ENCODE results near the gene SPPL2A.

DNA sequence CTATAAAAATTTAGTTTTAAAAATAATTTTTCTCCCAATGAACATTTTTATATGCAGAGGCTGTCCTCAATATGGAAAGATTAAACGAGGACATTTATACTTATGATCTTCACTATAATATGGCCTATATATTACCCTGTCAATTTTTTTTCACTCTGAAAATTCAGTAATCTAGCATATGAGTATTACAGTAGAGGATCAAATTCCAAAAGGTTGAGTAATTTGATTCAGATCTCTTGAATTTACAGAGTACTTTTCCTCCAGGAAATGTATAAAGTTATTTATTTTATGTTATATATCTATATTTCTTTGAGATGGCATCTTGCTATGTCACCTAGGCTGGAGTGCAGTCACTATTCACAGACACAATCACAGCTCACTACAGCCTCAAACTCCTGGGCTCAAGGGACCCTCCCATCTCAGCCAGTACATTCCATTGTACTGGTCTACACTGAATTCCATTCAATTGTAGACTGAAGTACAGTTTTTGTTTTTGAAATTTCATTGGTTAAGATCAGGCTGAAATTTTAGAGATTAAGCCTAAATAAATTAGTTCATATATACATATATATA lies 62.7 kb downstream of the SPPL2A start:
- TF ChIP-seq POLR2A (IDR thresholded peaks at IDR 0.05) = no peak
- TF ChIP-seq, protein P1, sequence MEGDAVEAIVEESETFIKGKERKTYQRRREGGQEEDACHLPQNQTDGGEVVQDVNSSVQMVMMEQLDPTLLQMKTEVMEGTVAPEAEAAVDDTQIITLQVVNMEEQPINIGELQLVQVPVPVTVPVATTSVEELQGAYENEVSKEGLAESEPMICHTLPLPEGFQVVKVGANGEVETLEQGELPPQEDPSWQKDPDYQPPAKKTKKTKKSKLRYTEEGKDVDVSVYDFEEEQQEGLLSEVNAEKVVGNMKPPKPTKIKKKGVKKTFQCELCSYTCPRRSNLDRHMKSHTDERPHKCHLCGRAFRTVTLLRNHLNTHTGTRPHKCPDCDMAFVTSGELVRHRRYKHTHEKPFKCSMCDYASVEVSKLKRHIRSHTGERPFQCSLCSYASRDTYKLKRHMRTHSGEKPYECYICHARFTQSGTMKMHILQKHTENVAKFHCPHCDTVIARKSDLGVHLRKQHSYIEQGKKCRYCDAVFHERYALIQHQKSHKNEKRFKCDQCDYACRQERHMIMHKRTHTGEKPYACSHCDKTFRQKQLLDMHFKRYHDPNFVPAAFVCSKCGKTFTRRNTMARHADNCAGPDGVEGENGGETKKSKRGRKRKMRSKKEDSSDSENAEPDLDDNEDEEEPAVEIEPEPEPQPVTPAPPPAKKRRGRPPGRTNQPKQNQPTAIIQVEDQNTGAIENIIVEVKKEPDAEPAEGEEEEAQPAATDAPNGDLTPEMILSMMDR (IDR thresholded peaks at IDR 0.05 in 8 of 11, conservative IDR thresholded peaks at IDR 0.05 in 3 of 11) = no peak

Data from spleen (tissue), 7 donors.